H1 (cell line): Measurements from ENCODE around the gene USP37. TPM values are rescaled to one million over a fixed set of nuclear protein-coding genes. Genes with fewer than 3 reads are reported as not detected.

Source experiments
- CEBPB ChIP-seq: IDR thresholded peaks from 2 replicates; pipeline ENCODE4 v1.6.1; 2012; ENCODE audit warnings: low read depth, low read length
- CHD1 ChIP-seq: IDR thresholded peaks from 2 replicates; pipeline ENCODE4 v1.6.1; 2012; ENCODE audit warnings: low read depth, low read length, improper control_type of control experiment
- CTCF ChIP-seq, 3 experiments: IDR thresholded peaks; 1 replicate in 2 of 3; 2 replicates in 1 of 3; pipeline versions ENCODE4 v1.5.1 to v1.6.1; 2011; ENCODE audit warnings: low read length in 3 of 3, mild to moderate bottlenecking in 3 of 3, inconsistent platforms in 2 of 3, low read depth in 1 of 3, moderate library complexity in 1 of 3; ENCODE audit not compliant: insufficient read depth in 1 of 3; ENCODE audit errors: control extremely low read depth in 1 of 3
- GTF2F1 ChIP-seq: IDR thresholded peaks from 2 replicates; pipeline ENCODE4 v1.6.1; 2012; ENCODE audit warnings: low read depth, low read length, improper control_type of control experiment, borderline replicate concordance
- MAFK ChIP-seq: IDR thresholded peaks from 2 replicates; pipeline ENCODE4 v1.6.1; 2012; ENCODE audit warnings: low read depth, mild to moderate bottlenecking, improper control_type of control experiment, low read length
- SUZ12 ChIP-seq: fragments of 200-600 bp; sonication (generic); IDR thresholded peaks from 2 replicates; pipeline ENCODE4 v1.6.1; 2012; ENCODE audit warnings: mild to moderate bottlenecking, inconsistent platforms, low read length, moderate library complexity, mixed read lengths
- polyA plus RNA-seq, 7 experiments: library from polyadenylated mRNA; depleted of rRNA in 3 of 7; stranded (reverse) in 5 of 7; unstranded in 2 of 7; fragments of >200 nt in 5 of 7; fragments of 200-250 nt in 2 of 7; gene quantifications; 1 replicate in 5 of 7; 2 replicates in 1 of 7; 4 replicates in 1 of 7; pipeline versions ENCODE4 v1.2.1 to v1.2.3, GENCODE V29; 2011 to 2013; ENCODE audit warnings: missing spikeins in 2 of 7, mixed read lengths in 2 of 7
- total RNA-seq: library from RNA; stranded (reverse); fragmentation: NEBNext Ultra II Directional; extraction: Animal tissue kit (Norgen Biotek cat#: 25700); gene quantifications from 2 replicates; pipeline ENCODE4 v1.2.1, GENCODE V29; 2021
- TF ChIP-seq, protein P1 (sequence below): IDR thresholded peaks from 2 replicates; pipeline ENCODE4 v1.6.1; 2012; ENCODE audit warnings: low read length, inconsistent platforms

The USP37 gene
- total and polyA plus RNA-seq, 2 of the 8 experiments (the other 6 are each of a cell fraction or from before 2014, with no cell fraction given): 3.8 to 29.1 TPM

DNA sequence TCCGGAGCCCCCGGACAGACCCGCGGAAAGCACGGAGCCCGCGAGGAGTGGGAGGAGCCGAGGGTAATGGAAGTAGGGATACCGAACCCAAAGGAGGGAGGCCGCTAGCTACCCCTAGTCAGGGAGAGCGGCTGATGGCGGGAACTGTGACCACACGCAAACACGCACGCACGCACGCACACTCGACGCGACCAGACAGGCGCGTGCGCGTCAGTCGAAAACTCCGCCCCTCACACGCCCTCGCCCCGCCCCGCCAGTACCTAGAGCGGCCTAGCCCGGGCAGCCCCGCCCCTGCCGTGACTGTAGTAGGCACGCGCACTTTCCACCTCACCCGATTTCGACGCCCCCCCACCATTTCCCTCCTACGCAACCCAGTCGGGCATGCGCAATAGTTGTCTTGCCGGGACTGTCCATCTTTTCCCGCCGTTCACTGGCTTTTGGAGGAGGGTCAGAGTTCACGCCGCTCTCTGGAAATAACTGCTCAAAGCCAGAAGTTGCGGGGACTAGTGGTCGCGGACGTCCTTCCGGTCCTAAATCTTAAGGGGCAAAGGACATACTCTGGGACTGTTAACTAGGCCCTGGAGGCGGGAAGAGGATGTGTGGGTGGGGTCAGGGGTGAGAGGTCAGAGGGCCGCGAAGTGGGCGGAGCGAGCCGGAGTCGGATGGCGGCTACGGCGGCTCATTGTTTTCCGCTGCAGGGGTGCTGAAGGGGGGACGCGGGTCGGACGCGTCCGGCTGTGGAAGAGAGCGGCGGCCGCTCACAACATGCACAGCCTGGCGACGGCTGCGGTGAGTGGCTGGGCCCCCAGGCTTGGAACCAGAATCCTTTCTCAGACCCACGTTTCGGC lies at the start of gene USP37, which contains the start of gene CNOT9 (continued):
- TF ChIP-seq CTCF (IDR thresholded peaks at IDR 0.05; ENCODE audit: control extremely low read depth in 1 of 3, insufficient read depth in 1 of 3, low read depth in 1 of 3, low read length in 3 of 3) (peak in 1 of 3 experiments; percentile 0; a peak in 1 of 4 replicates), MAFK (no peak), SUZ12 (no peak; the same call in 1 of the 2 replicates), CEBPB (0 out of 2 replicates have a peak, but pooled peaks have one; percentile 35), GTF2F1 (peak; percentile 12; the same call in 1 of the 2 replicates), CHD1 (no peak)
- TF ChIP-seq, protein P1, sequence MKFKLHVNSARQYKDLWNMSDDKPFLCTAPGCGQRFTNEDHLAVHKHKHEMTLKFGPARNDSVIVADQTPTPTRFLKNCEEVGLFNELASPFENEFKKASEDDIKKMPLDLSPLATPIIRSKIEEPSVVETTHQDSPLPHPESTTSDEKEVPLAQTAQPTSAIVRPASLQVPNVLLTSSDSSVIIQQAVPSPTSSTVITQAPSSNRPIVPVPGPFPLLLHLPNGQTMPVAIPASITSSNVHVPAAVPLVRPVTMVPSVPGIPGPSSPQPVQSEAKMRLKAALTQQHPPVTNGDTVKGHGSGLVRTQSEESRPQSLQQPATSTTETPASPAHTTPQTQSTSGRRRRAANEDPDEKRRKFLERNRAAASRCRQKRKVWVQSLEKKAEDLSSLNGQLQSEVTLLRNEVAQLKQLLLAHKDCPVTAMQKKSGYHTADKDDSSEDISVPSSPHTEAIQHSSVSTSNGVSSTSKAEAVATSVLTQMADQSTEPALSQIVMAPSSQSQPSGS: peak; percentile 2; the same call in 1 of the 2 replicates
